Lower leg skin (tissue), 3 donors: ENCODE measurements around the gene KMT2C.
"Not testable (repeated sequence)": the region's sequence is repeated elsewhere in the genome, so short reads cannot be mapped to it uniquely, and the experiment has no call there.

ENCODE experiments used
- POLR2A ChIP-seq, 2 donors: fragments of 450-650 bp; IDR thresholded peaks; one replicate each; pipeline ENCODE4 v1.6.1; 2016 to 2017; ENCODE audit warnings: antibody characterized with exemption in 2 of 2, mild to moderate bottlenecking in 1 of 2, moderate library complexity in 1 of 2
- TF ChIP-seq, protein P1 (sequence below), 3 donors: fragments of 450-650 bp; IDR thresholded peaks; one replicate each; pipeline ENCODE4 v1.5.1; 2016; ENCODE audit warnings: antibody characterized with exemption in 3 of 3, mild to moderate bottlenecking in 3 of 3, moderate library complexity in 2 of 3

DNA sequence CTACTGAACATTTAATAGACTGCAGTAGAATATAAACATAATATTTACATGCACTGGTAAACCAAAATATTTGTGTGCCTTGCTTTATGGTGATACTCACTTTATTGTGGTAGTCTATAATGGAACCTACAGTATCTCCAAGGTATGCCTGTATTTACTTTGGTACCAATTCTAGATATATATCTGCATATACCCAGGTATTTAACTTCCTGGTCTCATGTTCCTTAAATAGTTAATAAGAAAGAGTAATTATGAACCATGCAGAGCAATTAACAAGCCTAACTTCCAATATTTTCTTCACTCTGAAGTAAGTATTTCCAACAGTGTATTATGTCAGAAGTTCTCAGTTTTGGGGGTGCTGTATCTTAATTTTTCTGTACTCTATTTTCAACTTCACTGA lies 57.3 kb downstream of the KMT2C start:
- TF ChIP-seq, protein P1, sequence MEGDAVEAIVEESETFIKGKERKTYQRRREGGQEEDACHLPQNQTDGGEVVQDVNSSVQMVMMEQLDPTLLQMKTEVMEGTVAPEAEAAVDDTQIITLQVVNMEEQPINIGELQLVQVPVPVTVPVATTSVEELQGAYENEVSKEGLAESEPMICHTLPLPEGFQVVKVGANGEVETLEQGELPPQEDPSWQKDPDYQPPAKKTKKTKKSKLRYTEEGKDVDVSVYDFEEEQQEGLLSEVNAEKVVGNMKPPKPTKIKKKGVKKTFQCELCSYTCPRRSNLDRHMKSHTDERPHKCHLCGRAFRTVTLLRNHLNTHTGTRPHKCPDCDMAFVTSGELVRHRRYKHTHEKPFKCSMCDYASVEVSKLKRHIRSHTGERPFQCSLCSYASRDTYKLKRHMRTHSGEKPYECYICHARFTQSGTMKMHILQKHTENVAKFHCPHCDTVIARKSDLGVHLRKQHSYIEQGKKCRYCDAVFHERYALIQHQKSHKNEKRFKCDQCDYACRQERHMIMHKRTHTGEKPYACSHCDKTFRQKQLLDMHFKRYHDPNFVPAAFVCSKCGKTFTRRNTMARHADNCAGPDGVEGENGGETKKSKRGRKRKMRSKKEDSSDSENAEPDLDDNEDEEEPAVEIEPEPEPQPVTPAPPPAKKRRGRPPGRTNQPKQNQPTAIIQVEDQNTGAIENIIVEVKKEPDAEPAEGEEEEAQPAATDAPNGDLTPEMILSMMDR (IDR thresholded peaks at IDR 0.05) = not testable (repeated sequence)
- TF ChIP-seq POLR2A (IDR thresholded peaks at IDR 0.05) = not testable (repeated sequence)
